H1 (cell line): ENCODE measurements around the gene CPEB1. TPM values are rescaled to one million over a fixed set of nuclear protein-coding genes. Genes with fewer than 3 reads are reported as not detected.

Source experiments
- CTCF ChIA-PET: fragments of 300-600 bp; sonication (Branson Sonifier 250); formaldehyde crosslinking; loops from one replicate; lab custom pipeline; 2021; ENCODE audit not compliant: partially characterized antibody; lab: Charles Lee
- POLR2A ChIA-PET: fragments of 300-600 bp; sonication (Branson Sonifier 250); formaldehyde crosslinking; loops from one replicate; lab custom pipeline; 2021; ENCODE audit warnings: inconsistent platforms; ENCODE audit not compliant: partially characterized antibody; lab: Charles Lee
- DNase-seq, 2 experiments: peaks; one replicate each; pipeline versions ENCODE4 v3.0.0 to v3.0.0-alpha.2; 2010 to 2022; ENCODE audit warnings: low spot score in 2 of 2, low read depth in 1 of 2, mixed read lengths in 1 of 2
- FAIRE-seq: peaks from 2 replicates; lab custom pipeline; 2011; peaks lifted over from hg19 to GRCh38; lab: Jason Lieb, UNC
- H2AFZ ChIP-seq: 2 replicates; pipeline ENCODE4 v1.8.1; 2012; ENCODE audit warnings: low read length, inconsistent platforms
- H2AK5ac ChIP-seq: 2 replicates; pipeline ENCODE4 v1.6.1; 2013; ENCODE audit warnings: low read depth, low read length
- H2BK120ac ChIP-seq: replicated peaks from 2 replicates; pipeline ENCODE3; 2013; ENCODE audit warnings: low read depth, low read length, inconsistent platforms
- H2BK12ac ChIP-seq: 2 replicates; pipeline ENCODE4 v1.6.1; 2013; ENCODE audit warnings: low read depth, low read length
- H2BK15ac ChIP-seq: 2 replicates; pipeline ENCODE4 v1.6.1; 2013; ENCODE audit warnings: low read length
- H2BK20ac ChIP-seq: 2 replicates; pipeline ENCODE4 v1.6.1; 2013; ENCODE audit warnings: low read length
- H2BK5ac ChIP-seq: 2 replicates; pipeline ENCODE4 v1.6.1; 2013; ENCODE audit warnings: low read depth, low read length
- H3K14ac ChIP-seq: 2 replicates; pipeline ENCODE4 v1.6.1; 2013; ENCODE audit warnings: inconsistent platforms; ENCODE audit not compliant: insufficient read length
- H3K18ac ChIP-seq: 2 replicates; pipeline ENCODE4 v1.6.1; 2013; ENCODE audit warnings: low read length; ENCODE audit errors: extremely low read depth
- H3K23ac ChIP-seq: 2 replicates; pipeline ENCODE4 v1.6.1; 2013; ENCODE audit warnings: inconsistent platforms; ENCODE audit not compliant: insufficient read length
- H3K23me2 ChIP-seq: 2 replicates; pipeline ENCODE4 v1.6.1; 2013; ENCODE audit warnings: low read depth, low read length
- H3K27ac ChIP-seq: 2 replicates; pipeline ENCODE4 v1.6.1; 2011; ENCODE audit warnings: low read depth, low read length, inconsistent platforms
- H3K27me3 ChIP-seq, 4 experiments: replicated peaks in 1 of 4; 1 replicate in 1 of 4; 2 replicates in 3 of 4; pipeline versions ENCODE4 v1.6.1 to v1.8.1; 2011 to 2013; ENCODE audit warnings: low read length in 3 of 4, mild to moderate bottlenecking in 3 of 4, inconsistent platforms in 2 of 4, mixed read lengths in 2 of 4, moderate library complexity in 1 of 4; ENCODE audit not compliant: control insufficient read depth in 3 of 4, insufficient read depth in 3 of 4; ENCODE audit errors: extremely low read depth in 1 of 4
- H3K36me3 ChIP-seq, 4 experiments: 2 replicates each; pipeline versions ENCODE4 v1.6.1 to v1.8.1; 2011 to 2013; ENCODE audit warnings: mild to moderate bottlenecking in 4 of 4, low read length in 3 of 4, moderate library complexity in 2 of 4, control low read depth in 1 of 4, inconsistent platforms in 1 of 4; ENCODE audit not compliant: insufficient read depth in 4 of 4, control insufficient read depth in 2 of 4
- H3K4ac ChIP-seq: replicated peaks from 2 replicates; pipeline ENCODE3; 2013; ENCODE audit warnings: low read length, low read depth, mixed read lengths, inconsistent platforms; ENCODE audit not compliant: insufficient read length
- H3K4me1 ChIP-seq, 4 experiments: replicated peaks in 1 of 4; 1 replicate in 1 of 4; 2 replicates in 3 of 4; pipeline versions ENCODE4 v1.6.1 to v1.8.1; 2011 to 2013; ENCODE audit warnings: low read length in 3 of 4, inconsistent platforms in 2 of 4, mixed read lengths in 1 of 4; ENCODE audit not compliant: insufficient read depth in 4 of 4, control insufficient read depth in 3 of 4
- H3K4me2 ChIP-seq, 2 experiments: 2 replicates each; pipeline versions ENCODE4 v1.6.1 to v1.8.1; 2011 to 2013; ENCODE audit warnings: low read depth in 2 of 2, low read length in 2 of 2, control low read depth in 1 of 2, inconsistent platforms in 1 of 2, mild to moderate bottlenecking in 1 of 2; ENCODE audit not compliant: insufficient read depth in 1 of 2
- H3K4me3 ChIP-seq, 4 experiments: fragments of 200-600, 300-600 bp in 1 of 4; sonication (generic), shearing (Covaris generic), sonication (Bioruptor Twin) in 1 of 4; 2 replicates each; pipeline versions ENCODE4 v1.5.1 to v1.8.1; 2011 to 2016; ENCODE audit warnings: low read length in 4 of 4, low read depth in 3 of 4, control low read depth in 2 of 4, inconsistent platforms in 2 of 4, mild to moderate bottlenecking in 2 of 4, mixed read lengths in 1 of 4, moderate library complexity in 1 of 4; ENCODE audit not compliant: insufficient read depth in 2 of 4; ENCODE audit errors: extremely low read depth in 1 of 4
- H3K56ac ChIP-seq: replicated peaks from 2 replicates; pipeline ENCODE3; 2013; ENCODE audit warnings: low read depth, mild to moderate bottlenecking, mixed read lengths, low read length, inconsistent platforms; ENCODE audit not compliant: insufficient read length
- H3K79me1 ChIP-seq: 2 replicates; pipeline ENCODE4 v1.6.1; 2013; ENCODE audit warnings: low read depth, low read length, control low read depth
- H3K79me2 ChIP-seq, 2 experiments: 2 replicates each; pipeline versions ENCODE4 v1.6.1 to v1.8.1; 2012 to 2013; ENCODE audit warnings: low read length in 2 of 2, mild to moderate bottlenecking in 2 of 2, inconsistent platforms in 1 of 2; ENCODE audit not compliant: insufficient read depth in 2 of 2, control insufficient read depth in 1 of 2
- H3K9ac ChIP-seq, 4 experiments: replicated peaks in 1 of 4; 1 replicate in 1 of 4; 2 replicates in 3 of 4; pipeline versions ENCODE4 v1.6.1 to v1.8.1; 2011 to 2013; ENCODE audit warnings: low read depth in 3 of 4, low read length in 3 of 4, control low read depth in 2 of 4, mild to moderate bottlenecking in 2 of 4, moderate library complexity in 2 of 4, inconsistent platforms in 1 of 4; ENCODE audit errors: extremely low read depth in 1 of 4
- H3K9me3 ChIP-seq, 2 experiments: 2 replicates each; pipeline versions ENCODE4 v1.6.1 to v1.8.1; 2012 to 2013; ENCODE audit warnings: mild to moderate bottlenecking in 2 of 2, moderate library complexity in 2 of 2, control low read depth in 1 of 2, inconsistent platforms in 1 of 2, low read depth in 1 of 2, low read length in 1 of 2, mixed read lengths in 1 of 2; ENCODE audit not compliant: insufficient read depth in 2 of 2
- H4K20me1 ChIP-seq, 2 experiments: replicated peaks in 1 of 2; 2 replicates each; pipeline versions ENCODE3 to v1.8.1; 2011 to 2013; ENCODE audit warnings: inconsistent platforms in 2 of 2, low read length in 2 of 2, mild to moderate bottlenecking in 1 of 2; ENCODE audit not compliant: insufficient read depth in 2 of 2, control insufficient read depth in 1 of 2
- H4K5ac ChIP-seq: 2 replicates; pipeline ENCODE4 v1.6.1; 2013; ENCODE audit warnings: low read length, low read depth, mixed read lengths, inconsistent platforms; ENCODE audit not compliant: insufficient read length
- H4K8ac ChIP-seq: 2 replicates; pipeline ENCODE4 v1.8.0; 2013; ENCODE audit warnings: mild to moderate bottlenecking, moderate library complexity, low read length, inconsistent platforms; ENCODE audit not compliant: insufficient read depth; ENCODE audit errors: extremely low read depth
- H4K91ac ChIP-seq: replicated peaks from 2 replicates; pipeline ENCODE3; 2013; ENCODE audit warnings: low read length, mixed read lengths, inconsistent platforms; ENCODE audit not compliant: insufficient read length
- BRCA1 ChIP-seq: IDR thresholded peaks from 2 replicates; pipeline ENCODE4 v1.6.1; 2012; ENCODE audit warnings: low read depth, low read length, improper control_type of control experiment
- CTCF ChIP-seq, 3 experiments: IDR thresholded peaks; 1 replicate in 2 of 3; 2 replicates in 1 of 3; pipeline versions ENCODE4 v1.5.1 to v1.6.1; 2011; ENCODE audit warnings: low read length in 3 of 3, mild to moderate bottlenecking in 3 of 3, inconsistent platforms in 2 of 3, low read depth in 1 of 3, moderate library complexity in 1 of 3; ENCODE audit not compliant: insufficient read depth in 1 of 3; ENCODE audit errors: control extremely low read depth in 1 of 3
- EZH2 ChIP-seq: fragments of 200-600 bp; sonication (generic); IDR thresholded peaks from 2 replicates; pipeline ENCODE4 v1.7.1; 2012; ENCODE audit warnings: low read depth, mild to moderate bottlenecking, moderate library complexity, low read length, inconsistent platforms; ENCODE audit not compliant: severe bottlenecking
- KDM1A ChIP-seq: fragments of 200-600, 300-600 bp; sonication (generic); IDR thresholded peaks from 2 replicates; pipeline ENCODE4 v1.7.1; 2016; ENCODE audit warnings: mild to moderate bottlenecking, low read length, borderline replicate concordance
- RAD21 ChIP-seq, 2 experiments: IDR thresholded peaks in 1 of 2; conservative IDR thresholded peaks in 1 of 2; 2 replicates each; pipeline ENCODE4 v1.6.1; 2011; ENCODE audit warnings: low read depth in 2 of 2, low read length in 2 of 2, improper control_type of control experiment in 1 of 2, inconsistent platforms in 1 of 2, mild to moderate bottlenecking in 1 of 2, moderate library complexity in 1 of 2
- SAP30 ChIP-seq: fragments of 300-600 bp; sonication (generic); IDR thresholded peaks from 2 replicates; pipeline ENCODE4 v1.7.1; 2012; ENCODE audit warnings: low read length, moderate library complexity, mild to moderate bottlenecking, inconsistent platforms; ENCODE audit not compliant: insufficient read depth, insufficient replicate concordance
- SIX5 ChIP-seq: IDR thresholded peaks from 2 replicates; pipeline ENCODE4 v1.6.1; 2011; ENCODE audit warnings: mild to moderate bottlenecking, low read depth, low read length
- SP1 ChIP-seq: IDR thresholded peaks from 2 replicates; pipeline ENCODE4 v1.6.1; 2011; ENCODE audit warnings: low read depth, low read length
- SRF ChIP-seq: IDR thresholded peaks from 2 replicates; pipeline ENCODE4 v1.6.1; 2011; ENCODE audit warnings: mild to moderate bottlenecking, low read depth, low read length, moderate library complexity
- YY1 ChIP-seq: IDR thresholded peaks from 2 replicates; pipeline ENCODE4 v1.6.1; 2011; ENCODE audit warnings: low read depth, mild to moderate bottlenecking, low read length
- WGBS, 2 experiments: shearing (Covaris generic) in 1 of 2; methylation state at CpG; one replicate each; pipeline versions ENCODE4 v1.1.6 to v1.1.7; 2013 to 2015; ENCODE audit warnings: low lambda C conversion rate in 2 of 2, mixed read lengths in 2 of 2, inconsistent platforms in 1 of 2, low coverage in 1 of 2, missing lambda C conversion rate in 1 of 2; ENCODE audit not compliant: insufficient replicate concordance in 2 of 2, insufficient coverage in 1 of 2, insufficient read length in 1 of 2; ENCODE audit errors: extremely low coverage in 1 of 2, missing lambda C conversion rate in 1 of 2; 5-methylcytosine and 5-hydroxymethylcytosine counted together
- polyA plus RNA-seq, 7 experiments: library from polyadenylated mRNA; depleted of rRNA in 3 of 7; stranded (reverse) in 5 of 7; unstranded in 2 of 7; fragments of >200 nt in 5 of 7; fragments of 200-250 nt in 2 of 7; gene quantifications; 1 replicate in 5 of 7; 2 replicates in 1 of 7; 4 replicates in 1 of 7; pipeline versions ENCODE4 v1.2.1 to v1.2.3, GENCODE V29; 2011 to 2013; ENCODE audit warnings: missing spikeins in 2 of 7, mixed read lengths in 2 of 7
- total RNA-seq: library from RNA; stranded (reverse); fragmentation: NEBNext Ultra II Directional; extraction: Animal tissue kit (Norgen Biotek cat#: 25700); gene quantifications from 2 replicates; pipeline ENCODE4 v1.2.1, GENCODE V29; 2021

The CPEB1 gene
- total and polyA plus RNA-seq, 2 of the 8 experiments (the other 6 are each of a cell fraction or from before 2014, with no cell fraction given) = 4.4 to 4.5 TPM

- no peaks in the 10 kb centered on the region for H3K4me1 ChIP-seq
- no peak overlapping the region for H2AFZ ChIP-seq
- H3K27me3 ChIP-seq = peaks cover 7 to 19% (median 16%) of the 10 kb centered on the region in 4 experiments
- H3K79me2 ChIP-seq = no peaks in the 10 kb centered on the region
- H3K79me1 ChIP-seq = no peaks in the 10 kb centered on the region; the same call in 1 of the 2 replicates
- H4K20me1 ChIP-seq = no peaks in the 10 kb centered on the region
- H2BK20ac ChIP-seq = no peak overlapping the region
- H3K18ac ChIP-seq = no peak overlapping the region
- no peak overlapping the region for H2BK5ac ChIP-seq
- no peak for DNase-seq
- H4K5ac ChIP-seq = no peak overlapping the region
- H3K23ac ChIP-seq = no peak overlapping the region
- H2AK5ac ChIP-seq = no peak overlapping the region
- H3K4me2 ChIP-seq = no peak overlapping the region
- H3K9me3 ChIP-seq = no peaks in the 10 kb centered on the region
- H3K4ac ChIP-seq = no peak overlapping the region
- no peak overlapping the region for H3K27ac ChIP-seq
- no peak overlapping the region for H3K56ac ChIP-seq
- H3K14ac ChIP-seq = no peak overlapping the region
- H3K9ac ChIP-seq = no peak overlapping the region
- H2BK15ac ChIP-seq = no peak overlapping the region
- FAIRE-seq = no peak
- H3K4me3 ChIP-seq = no peak overlapping the region
- no peak overlapping the region for H2BK120ac ChIP-seq
- no peaks in the 10 kb centered on the region for H3K36me3 ChIP-seq
- POLR2A ChIA-PET = interaction anchor here (1.0 kb wide), 1 partner anchor 12 kb away, joined by 4 read pairs; no protein-coding TSS in a partner anchor
- no peak overlapping the region for H4K91ac ChIP-seq
- no peak overlapping the region for H2BK12ac ChIP-seq
- CTCF ChIA-PET = interaction anchor here (0.8 kb wide), 1 partner anchor 114 kb away, joined by 3 read pairs; the partner anchor contains the start of gene RPS17
- no peak overlapping the region for H4K8ac ChIP-seq
- no peaks in the 10 kb centered on the region for H3K23me2 ChIP-seq
- WGBS, 2 experiments = 86% methylated on average over 3 of the region's 3 CpGs; no CpG with 5 or more reads in 1 of the 2 experiments
- no peak for TF ChIP-seq RAD21 (IDR thresholded peaks at IDR 0.05 in 1 of 2, conservative IDR thresholded peaks at IDR 0.05 in 1 of 2; ENCODE audit: low read depth in 2 of 2, low read length in 2 of 2)
- TF ChIP-seq BRCA1 = no peak
- no peak for TF ChIP-seq SIX5
- TF ChIP-seq CTCF (IDR thresholded peaks at IDR 0.05; ENCODE audit: control extremely low read depth in 1 of 3, insufficient read depth in 1 of 3, low read depth in 1 of 3, low read length in 3 of 3) = no peak
- TF ChIP-seq YY1 = no peak
- no peak for TF ChIP-seq SP1
- TF ChIP-seq KDM1A = no peak
- no peak for TF ChIP-seq EZH2
- TF ChIP-seq SRF = no peak
- TF ChIP-seq SAP30 = no peak
Measured at GRCh38 chr15:82653483-82654168, 6.5 kb upstream of the CPEB1 start.
